Psoas muscle (tissue), 8 donors: ENCODE results near the gene EFCAB11. TPM values are rescaled to one million over a fixed set of nuclear protein-coding genes. Genes with fewer than 3 reads are reported as not detected.

ENCODE experiments used
- ATAC-seq, 4 donors: fragments of 200-7000 bp; cut with Tn5 transposase; one replicate each; pipeline ENCODE4 v1.9.1; 2020; ENCODE audit warnings: moderate library complexity in 3 of 4, mild to moderate bottlenecking in 2 of 4
- DNase-seq, 2 donors: peaks; one replicate each; pipeline ENCODE4 v3.0.0-alpha.2; 2020
- H3K27ac ChIP-seq: fragments of 200-600 bp; one replicate; pipeline ENCODE4 v1.8.0; 2022
- H3K27me3 ChIP-seq, 3 donors: fragments of 200-600 bp in 1 of 3; one replicate each; pipeline versions ENCODE4 v1.6.1 to v1.8.0; 2013 to 2022; ENCODE audit warnings: low read length in 2 of 3, mild to moderate bottlenecking in 2 of 3, moderate library complexity in 1 of 3; ENCODE audit not compliant: insufficient read depth in 3 of 3
- H3K36me3 ChIP-seq, 2 donors: fragments of 200-600 bp in 1 of 2; one replicate each; pipeline versions ENCODE4 v1.6.1 to v1.8.0; 2013 to 2022; ENCODE audit warnings: low read depth in 1 of 2, mild to moderate bottlenecking in 1 of 2, moderate library complexity in 1 of 2; ENCODE audit not compliant: insufficient read depth in 1 of 2
- H3K4me1 ChIP-seq: fragments of 200-600 bp; one replicate; pipeline ENCODE4 v1.8.0; 2022
- H3K4me3 ChIP-seq: fragments of 200-600 bp; one replicate; pipeline ENCODE4 v1.8.0; 2022; ENCODE audit warnings: mild to moderate bottlenecking
- H3K9me3 ChIP-seq: fragments of 200-600 bp; one replicate; pipeline ENCODE4 v1.8.0; 2022
- WGBS, 3 donors: extraction: QIAGEN DNeasy Blood & Tissue Kit; methylation state at CpG; one replicate each; pipeline versions ENCODE4 v1.1.6 to v1.1.7; 2013; 5-methylcytosine and 5-hydroxymethylcytosine counted together
- intact Hi-C, 2 donors: fragments of 100-400 bp; cut with DNase I; formaldehyde crosslinking; loops; one replicate each; pipeline versions ENCODE4 v1.11.0 to v1.14.2; 2022
- polyA plus RNA-seq, 3 donors: library from polyadenylated mRNA; stranded (reverse); fragments of 200-250 nt; gene quantifications; one replicate each; pipeline ENCODE4 v1.2.3, GENCODE V29; 2013
- total RNA-seq, 4 donors: library from RNA; stranded (reverse); fragmentation: NEBNext Ultra II Directional in 2 of 4; extraction: Animal tissue kit (Norgen Biotek cat#: 25700) in 2 of 4; gene quantifications; one replicate each; pipeline versions ENCODE4 v1.2.1 to v1.2.4, GENCODE V29; 2021 to 2023
- TF ChIP-seq, protein P1 (sequence below): fragments of 200-600 bp; IDR thresholded peaks from one replicate; pipeline ENCODE4 v1.8.0; 2022; ENCODE audit warnings: antibody characterized with exemption
- donor health status: healthy with polysubstance abuse.
- donor health status: DM: no; HTN: no; CAD: no; lungs with moderate emphysema.
- donor health status: Bipolar disorder and iron deficiency.
- donor health status: healthy.
- donor health status: DM: yes; HTN: yes; CAD: no.
- donor health status: DM: no; HTN: no; CAD: no.
- donor health status: DM: no; HTN: no; CAD: no.
- donor health status: DM: yes; HTN: yes; CAD: no.

Gene EFCAB11
- total and polyA plus RNA-seq, 7 donors: 0.59 to 5.3 (median 2.4) TPM

DNA sequence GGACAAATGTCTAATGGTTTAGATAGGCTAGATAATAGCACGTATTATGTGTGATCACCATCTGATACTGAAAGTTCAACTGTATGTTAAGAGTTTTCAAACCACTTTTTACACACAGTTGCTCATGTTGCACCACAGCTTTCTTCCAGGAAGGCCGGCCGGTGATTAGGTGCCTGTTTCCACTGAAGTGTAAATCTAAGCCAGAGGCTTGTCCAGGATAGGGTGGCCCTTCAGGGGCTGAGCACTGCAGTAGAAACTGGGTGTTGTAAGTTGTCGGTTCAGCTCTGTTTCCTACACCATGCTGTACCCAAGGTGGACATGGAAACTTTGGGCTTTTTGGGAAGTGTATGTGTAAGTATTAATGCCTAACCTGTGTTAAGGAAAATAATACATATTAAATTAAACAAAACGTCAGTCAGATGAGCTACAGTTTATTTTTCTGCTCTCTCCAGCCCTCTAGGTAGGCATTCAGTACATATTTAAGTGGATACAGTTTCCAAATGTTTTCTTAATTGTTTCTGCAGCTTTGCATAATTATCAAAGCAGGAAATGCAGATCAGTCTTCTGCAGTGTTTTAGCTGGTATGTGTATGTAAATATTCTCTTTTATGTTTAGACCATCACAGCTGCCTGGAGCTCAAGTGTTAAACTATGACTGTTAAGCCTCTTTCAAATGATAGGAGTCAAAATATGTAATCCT lies 32.1 kb upstream of the EFCAB11 start:
- no peaks in the 10 kb centered on the region for H3K4me1 ChIP-seq
- TF ChIP-seq, protein P1, sequence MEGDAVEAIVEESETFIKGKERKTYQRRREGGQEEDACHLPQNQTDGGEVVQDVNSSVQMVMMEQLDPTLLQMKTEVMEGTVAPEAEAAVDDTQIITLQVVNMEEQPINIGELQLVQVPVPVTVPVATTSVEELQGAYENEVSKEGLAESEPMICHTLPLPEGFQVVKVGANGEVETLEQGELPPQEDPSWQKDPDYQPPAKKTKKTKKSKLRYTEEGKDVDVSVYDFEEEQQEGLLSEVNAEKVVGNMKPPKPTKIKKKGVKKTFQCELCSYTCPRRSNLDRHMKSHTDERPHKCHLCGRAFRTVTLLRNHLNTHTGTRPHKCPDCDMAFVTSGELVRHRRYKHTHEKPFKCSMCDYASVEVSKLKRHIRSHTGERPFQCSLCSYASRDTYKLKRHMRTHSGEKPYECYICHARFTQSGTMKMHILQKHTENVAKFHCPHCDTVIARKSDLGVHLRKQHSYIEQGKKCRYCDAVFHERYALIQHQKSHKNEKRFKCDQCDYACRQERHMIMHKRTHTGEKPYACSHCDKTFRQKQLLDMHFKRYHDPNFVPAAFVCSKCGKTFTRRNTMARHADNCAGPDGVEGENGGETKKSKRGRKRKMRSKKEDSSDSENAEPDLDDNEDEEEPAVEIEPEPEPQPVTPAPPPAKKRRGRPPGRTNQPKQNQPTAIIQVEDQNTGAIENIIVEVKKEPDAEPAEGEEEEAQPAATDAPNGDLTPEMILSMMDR: no peak
- H3K36me3 ChIP-seq: peaks cover 4 to 74% of the 10 kb centered on the region in 2 donors
- intact Hi-C loops: no loop called here
- no peaks in the 10 kb centered on the region for H3K27me3 ChIP-seq
- no peak for ATAC-seq
- H3K4me3 ChIP-seq: no peak overlapping the region
- 88 to 91% (median 90%) methylated on average over 5 of the region's 5 CpGs for WGBS, 3 donors
- no peak for DNase-seq
- no peak overlapping the region for H3K27ac ChIP-seq
- no peaks in the 10 kb centered on the region for H3K9me3 ChIP-seq

- Histone ChIP-seq H3K4me3 (no peak overlapping the region), H3K9me3 (no peaks in the 10 kb centered on the region), H3K27ac (no peak overlapping the region), H3K27me3 (no peaks in the 10 kb centered on the region), H3K4me1 (no peaks in the 10 kb centered on the region), H3K36me3 (peaks cover 6 to 80% of the 10 kb centered on the region in 2 donors)
- 89 to 94% (median 93%) methylated on average over 2 of the region's 2 CpGs for WGBS, 3 donors
- TF ChIP-seq, protein P1: no peak
- no peak for ATAC-seq
- intact Hi-C loops: no loop called here
- no peak for DNase-seq
Measured at GRCh38 chr14:89983375-89983774, 28.8 kb upstream of the EFCAB11 start.

DNA sequence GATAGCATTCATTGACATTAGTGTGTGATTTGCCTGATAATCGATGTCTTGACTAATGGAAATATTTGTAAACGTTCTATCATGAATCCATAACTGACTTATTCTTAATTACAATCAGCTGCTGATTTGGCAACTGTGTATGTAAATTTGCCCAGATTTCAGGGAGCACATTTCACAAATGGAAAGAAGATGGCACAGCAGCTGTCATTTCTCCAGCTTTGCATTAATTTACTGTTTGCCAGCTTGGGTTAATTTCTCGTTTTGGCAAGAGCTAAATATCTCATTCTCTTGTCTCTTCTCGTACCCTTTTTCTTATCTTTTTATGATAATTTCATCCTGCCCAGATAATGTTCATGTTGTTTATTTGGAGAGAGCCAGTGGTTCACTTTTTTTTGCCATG lies 24.1 kb upstream of the EFCAB11 start:
- Histone ChIP-seq H3K27me3 (no peaks in the 10 kb centered on the region), H3K4me1 (no peaks in the 10 kb centered on the region), H3K27ac (no peak overlapping the region), H3K36me3 (peaks cover 2 to 71% of the 10 kb centered on the region in 2 donors), H3K9me3 (no peaks in the 10 kb centered on the region), H3K4me3 (no peak overlapping the region)
- intact Hi-C loops: no loop called here
- 77 to 84% (median 81%) methylated on average over 4 of the region's 4 CpGs for WGBS, 3 donors
- no peak for ATAC-seq
- TF ChIP-seq, protein P1: no peak
- DNase-seq: no peak

GRCh38 chr14:89977668-89978067 lies 23.1 kb upstream of the EFCAB11 start:
- Histone ChIP-seq H3K27ac (no peak overlapping the region), H3K9me3 (no peaks in the 10 kb centered on the region), H3K4me1 (no peaks in the 10 kb centered on the region), H3K4me3 (no peak overlapping the region), H3K36me3 (peaks cover 2 to 68% of the 10 kb centered on the region in 2 donors), H3K27me3 (no peaks in the 10 kb centered on the region)
- DNase-seq: no peak
- ATAC-seq: no peak
- TF ChIP-seq, protein P1: no peak
- 81 to 92% (median 91%) methylated on average over 4 of the region's 4 CpGs for WGBS, 3 donors
- intact Hi-C loops: no loop called here
